Measurements from ENCODE around the gene ZSCAN18. TPM values are rescaled to one million over a fixed set of nuclear protein-coding genes. Genes with fewer than 3 reads are reported as not detected.

The ZSCAN18 gene
- polyA plus RNA-seq, 1 donor, result 94.4 TPM

DNA sequence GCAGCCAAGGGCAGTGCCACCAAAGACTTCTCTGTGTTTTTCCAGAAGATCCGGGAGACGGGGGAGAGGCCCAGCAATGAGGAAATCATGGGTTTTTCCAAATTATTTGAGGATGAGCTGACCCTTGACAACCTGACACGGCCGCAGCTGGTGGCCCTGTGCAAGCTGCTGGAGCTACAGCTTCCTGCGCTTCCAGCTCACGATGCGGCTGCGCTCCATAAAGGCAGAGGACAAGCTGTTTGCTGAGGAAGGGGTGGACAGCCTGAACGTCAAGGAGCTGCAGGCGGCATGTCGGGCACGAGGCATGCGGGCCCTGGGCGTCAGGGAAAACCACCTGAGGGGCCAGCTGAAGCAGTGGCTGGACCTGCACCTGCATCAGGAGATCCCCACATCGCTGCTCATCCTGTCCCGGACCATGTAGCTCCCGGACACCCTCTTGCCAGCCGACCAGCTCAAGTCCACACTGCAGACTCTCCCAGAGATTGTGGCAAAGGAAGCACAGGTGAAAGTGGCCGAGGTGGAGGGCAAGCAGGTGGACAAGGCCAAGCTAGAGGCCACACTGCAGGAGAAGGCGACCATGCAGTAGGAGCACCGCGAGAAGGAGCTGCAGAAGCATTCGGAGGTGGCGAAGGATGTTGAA, 52.5 kb downstream of the ZSCAN18 start:
- no peak for DNase-seq

GRCh38 chr19:58044886-58045285, 53.1 kb downstream of the ZSCAN18 start:
- no peak for DNase-seq

DNA sequence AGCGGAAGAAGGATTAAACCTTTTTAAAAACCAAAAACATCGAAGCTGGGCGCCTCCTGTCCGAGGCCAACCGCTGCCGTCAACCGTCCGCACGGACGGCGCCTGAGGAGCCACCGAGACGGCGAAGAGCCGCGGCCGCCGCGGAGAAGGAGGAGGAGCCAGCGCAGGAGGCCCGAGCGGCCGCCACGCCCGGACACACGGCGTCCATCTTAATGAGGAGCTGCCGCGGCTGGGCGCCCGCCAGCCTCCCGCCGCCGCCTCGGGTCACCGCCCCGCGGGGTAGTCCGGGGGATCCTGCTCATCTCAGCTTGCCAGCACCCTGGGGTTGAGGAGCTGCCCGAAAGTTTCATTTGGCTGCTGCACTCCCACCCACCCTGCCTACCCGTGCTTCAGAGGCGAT, 53.6 kb downstream of the ZSCAN18 start:
- no peak for DNase-seq

- no peak for DNase-seq
Measured at GRCh38 chr19:58042495-58043340, 55.3 kb downstream of the ZSCAN18 start.

DNA sequence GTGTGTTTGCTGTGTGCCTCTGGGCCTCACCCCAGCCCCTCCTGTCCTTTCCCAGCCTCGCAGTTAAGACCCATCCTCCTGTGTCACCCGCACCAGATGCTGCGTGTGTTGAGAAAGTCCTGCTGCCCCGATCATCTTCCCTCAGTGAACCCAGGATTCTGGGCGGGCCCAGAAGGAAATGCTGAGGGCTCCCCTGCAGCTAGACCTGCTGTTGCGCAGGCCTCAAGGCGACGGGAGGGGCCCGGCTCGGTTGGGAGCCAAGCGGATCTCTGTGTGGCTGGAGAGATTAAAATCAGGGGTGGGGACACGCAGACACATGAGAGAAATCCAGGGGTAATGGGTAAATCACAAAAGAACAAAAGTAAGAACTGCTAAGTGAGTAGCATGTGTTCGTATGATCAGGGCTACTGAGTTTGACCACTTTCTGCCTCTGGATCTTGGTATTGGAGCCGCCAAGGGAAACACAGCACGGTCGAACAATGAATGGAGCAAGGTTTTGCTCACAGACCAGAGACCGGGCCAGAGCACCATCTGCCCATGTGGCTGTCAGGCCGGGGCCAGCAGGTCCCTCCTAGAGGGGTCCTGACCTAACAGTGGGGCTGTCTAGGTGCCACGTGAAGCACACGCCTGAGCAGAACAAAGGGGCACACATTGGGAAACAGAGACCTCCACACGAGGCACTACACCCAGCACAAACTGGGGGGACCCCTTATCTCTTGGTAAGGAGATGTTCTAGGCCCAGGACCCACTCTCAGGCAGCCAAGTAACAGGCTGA, 57.1 kb downstream of the ZSCAN18 start:
- no peak for DNase-seq

GRCh38 chr19:58038688-58039204, 59.3 kb downstream of the ZSCAN18 start:
- no peak for DNase-seq

DNA sequence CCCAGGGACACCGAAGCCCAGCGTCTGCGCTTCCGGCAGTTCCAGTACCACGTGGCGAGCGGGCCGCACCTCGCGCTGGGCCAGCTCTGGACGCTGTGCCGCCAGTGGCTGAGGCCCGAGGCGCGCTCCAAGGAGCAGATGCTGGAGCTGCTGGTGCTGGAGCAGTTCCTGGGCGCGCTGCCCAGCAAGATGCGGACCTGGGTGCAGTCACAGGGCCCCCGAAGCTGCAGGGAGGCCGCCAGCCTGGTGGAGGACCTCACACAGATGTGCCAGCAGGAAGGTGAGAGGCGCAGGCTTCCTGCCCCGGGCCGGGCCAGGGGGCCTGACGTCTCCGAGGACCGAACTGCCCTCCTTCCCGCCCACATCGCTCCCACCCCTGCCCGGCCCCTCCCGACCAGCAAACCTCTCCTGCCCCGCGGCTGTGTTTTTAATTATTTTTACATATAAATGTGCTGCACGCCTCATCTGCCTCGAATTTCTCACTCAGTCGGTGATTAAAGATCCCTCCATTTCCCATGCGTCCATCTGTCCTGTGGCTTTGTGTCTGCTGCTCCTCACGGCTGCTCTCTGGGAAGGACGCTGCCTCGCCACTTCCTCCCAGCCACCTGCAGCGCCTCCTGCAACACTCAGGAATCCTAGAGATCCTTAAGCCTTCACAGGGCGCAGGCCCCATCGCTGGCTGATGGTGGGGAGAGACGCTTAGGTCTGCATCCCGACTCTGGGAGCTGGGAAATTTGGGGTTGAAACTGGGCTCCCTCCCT, 59.9 kb downstream of the ZSCAN18 start:
- no peak for DNase-seq

DNA sequence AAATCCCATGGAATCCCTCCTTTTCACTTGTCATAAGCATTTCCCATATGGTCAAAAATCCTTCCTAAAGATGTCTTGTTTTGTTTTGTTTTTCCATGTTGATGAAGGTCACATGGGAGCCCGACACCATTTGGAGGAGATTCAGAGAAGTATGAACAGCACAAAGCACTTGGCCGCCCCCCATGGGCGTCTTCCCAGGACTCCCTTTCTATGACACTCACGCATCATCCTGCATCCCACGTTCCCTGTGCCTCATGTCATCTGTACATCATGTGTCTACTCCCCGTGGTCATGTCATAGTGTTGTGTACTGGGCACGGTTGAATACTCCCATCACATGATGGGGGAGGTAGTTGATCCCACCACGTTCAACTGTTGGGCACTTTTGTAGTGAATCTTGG, 62.2 kb downstream of the ZSCAN18 start:
- DNase-seq, result no peak

DNA sequence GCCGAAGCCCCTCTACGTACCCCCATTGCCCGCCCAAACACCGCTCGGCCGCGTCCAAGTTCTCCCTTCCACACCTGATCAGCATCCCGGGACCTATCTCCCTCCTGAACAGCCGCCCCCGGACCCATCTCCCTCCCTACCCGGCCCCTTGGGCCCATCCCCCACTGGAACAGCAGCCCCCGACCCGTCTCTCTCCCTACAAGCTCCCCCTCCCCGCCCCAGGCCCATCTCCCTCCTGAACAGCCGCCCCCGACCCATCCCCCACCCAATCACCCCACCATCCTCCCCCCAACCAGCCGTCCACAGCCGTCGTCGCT, 63.6 kb downstream of the ZSCAN18 start:
- no peak for DNase-seq

Other genes with a start within 250 kb of the ZSCAN18 start
- gene ZNF587, start 248.4 kb downstream of the ZSCAN18 start, polyA plus RNA-seq (ENCODE audit: insufficient read length), result 54.5 TPM
- 88.9 TPM for gene ZNF814, start 209.2 kb downstream of the ZSCAN18 start, polyA plus RNA-seq (ENCODE audit: insufficient read length)
- 43.8 TPM for gene ZNF417, start 181.6 kb downstream of the ZSCAN18 start, polyA plus RNA-seq (ENCODE audit: insufficient read length)
- gene ZNF418, start 162.8 kb downstream of the ZSCAN18 start, polyA plus RNA-seq (ENCODE audit: insufficient read length), result 32.8 TPM
- gene ZNF256, start 150.5 kb downstream of the ZSCAN18 start, polyA plus RNA-seq (ENCODE audit: insufficient read length), result 12.1 TPM
- 3.8 TPM for gene C19orf18, start 123.7 kb downstream of the ZSCAN18 start, polyA plus RNA-seq (ENCODE audit: insufficient read length)
- gene ZNF606, start 95.4 kb downstream of the ZSCAN18 start, polyA plus RNA-seq (ENCODE audit: insufficient read length), result 37.0 TPM
- 4.0 TPM for gene ZSCAN1, start 64.2 kb downstream of the ZSCAN18 start, polyA plus RNA-seq (ENCODE audit: insufficient read length)
- gene ZNF135, start 38.9 kb downstream of the ZSCAN18 start, polyA plus RNA-seq (ENCODE audit: insufficient read length), result 32.5 TPM
- gene ZNF329, start 52.6 kb upstream of the ZSCAN18 start, polyA plus RNA-seq (ENCODE audit: insufficient read length), result 26.2 TPM
- gene ZNF274, start 84.8 kb upstream of the ZSCAN18 start, polyA plus RNA-seq (ENCODE audit: insufficient read length), result 22.8 TPM
- gene ZNF544, start 130.7 kb upstream of the ZSCAN18 start, polyA plus RNA-seq (ENCODE audit: insufficient read length), result 47.9 TPM
- 11.4 TPM for gene ZNF8, start 180.7 kb upstream of the ZSCAN18 start, polyA plus RNA-seq (ENCODE audit: insufficient read length)
- 58.1 TPM for gene ERVK3-1, start 207.1 kb upstream of the ZSCAN18 start, polyA plus RNA-seq (ENCODE audit: insufficient read length)
- gene ZSCAN22, start 228.8 kb upstream of the ZSCAN18 start, polyA plus RNA-seq (ENCODE audit: insufficient read length), result 4.1 TPM